UCSD-AML1 (cell line): ENCODE results near the gene CCDC171.
"Not testable (repeated sequence)": the region's sequence is repeated elsewhere in the genome, so short reads cannot be mapped to it uniquely, and the experiment has no call there.

Experiments used
- DNase-seq: peaks from one replicate; lab custom pipeline; 2025; ENCODE audit not compliant: unreplicated experiment; lab: John Stamatoyannopoulos, UW

Gene CCDC171

GRCh38 chr9:15552636-15553527, at the start of gene CCDC171:
Gene CCDC171 (plus strand): TSS chr9:15553043. CDS start chr9:15564089, 11,046 bp downstream.
- peak; percentile 95 for DNase-seq

- DNase-seq = no peak
Observed at GRCh38 chr9:15505921-15506320, 46.9 kb upstream of the CCDC171 start.

GRCh38 chr9:15509931-15510788, 42.7 kb upstream of the CCDC171 start:
- DNase-seq = peak; percentile 54

DNA sequence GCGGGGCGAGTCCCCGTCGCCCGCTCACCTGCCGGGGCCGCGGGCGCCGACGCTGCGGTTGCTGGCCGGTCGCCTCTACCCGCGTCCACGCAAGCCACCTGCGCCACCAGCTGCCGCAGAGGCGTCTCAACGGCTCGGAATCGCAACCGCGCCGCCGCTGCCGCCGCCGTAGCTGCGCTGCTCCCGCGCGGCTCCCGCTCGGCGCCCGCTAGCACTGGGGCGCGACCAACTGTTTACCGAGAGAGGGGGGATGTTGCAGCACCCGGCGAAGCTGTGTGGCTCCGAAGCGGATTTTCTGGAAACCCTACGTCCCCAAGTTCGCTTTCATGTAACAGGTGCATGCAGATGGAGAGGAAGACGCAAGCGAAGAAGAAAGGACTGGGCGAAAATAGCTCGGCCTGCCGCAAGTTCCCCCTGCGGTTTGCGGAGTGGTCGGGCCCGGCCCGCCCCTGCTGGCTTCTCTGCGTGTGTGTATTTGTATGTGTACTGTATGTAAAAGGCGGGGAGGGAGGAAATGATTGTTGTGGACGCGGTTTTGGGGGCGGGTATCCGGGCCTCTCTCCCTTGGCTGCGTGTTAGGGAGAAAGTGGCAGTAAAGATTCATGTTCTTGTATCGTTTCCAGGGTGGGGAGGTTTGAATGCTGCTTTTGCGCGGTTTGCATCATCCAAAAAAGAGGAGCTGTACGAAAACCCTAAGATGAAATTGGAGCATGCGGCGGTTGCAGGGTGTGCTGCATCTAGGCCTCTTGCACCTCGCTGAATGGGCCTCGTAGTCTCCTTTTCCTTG, 41.9 kb upstream of the CCDC171 start, which contains the start of gene PSIP1:
Gene PSIP1, minus strand, starts transcription at position 182 of the 787 bp plus-strand sequence. CDS start 782 bp downstream, outside the sequence.
- DNase-seq = peak; percentile 90

- DNase-seq = no peak
Observed at GRCh38 chr9:15512204-15512603, 40.6 kb upstream of the CCDC171 start.

DNA sequence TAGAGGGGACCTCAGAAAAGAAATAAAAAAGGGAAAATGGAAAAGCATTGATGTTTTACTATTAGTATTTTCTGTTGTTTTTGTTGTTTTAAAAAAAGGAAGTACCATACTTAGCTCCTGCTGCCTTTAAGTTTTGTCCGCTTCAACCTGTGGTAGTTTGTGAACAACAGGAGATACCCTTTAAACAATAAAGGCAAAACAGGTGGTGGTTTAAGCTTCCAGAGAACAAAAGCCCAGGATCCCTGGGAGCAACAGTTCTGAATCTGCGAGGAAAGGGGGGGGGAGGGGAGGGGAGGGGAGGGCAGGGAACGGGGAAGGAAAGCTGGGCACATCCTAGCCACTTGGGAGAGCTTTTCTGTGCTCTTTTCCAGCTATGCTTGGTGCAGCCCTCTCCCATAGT, 40.0 kb upstream of the CCDC171 start:
- no peak for DNase-seq

- peak; percentile 20 for DNase-seq
Observed at GRCh38 chr9:15513335-15513734, 39.5 kb upstream of the CCDC171 start.

- no peak for DNase-seq
Observed at GRCh38 chr9:15519831-15520230, 33.0 kb upstream of the CCDC171 start.

DNA sequence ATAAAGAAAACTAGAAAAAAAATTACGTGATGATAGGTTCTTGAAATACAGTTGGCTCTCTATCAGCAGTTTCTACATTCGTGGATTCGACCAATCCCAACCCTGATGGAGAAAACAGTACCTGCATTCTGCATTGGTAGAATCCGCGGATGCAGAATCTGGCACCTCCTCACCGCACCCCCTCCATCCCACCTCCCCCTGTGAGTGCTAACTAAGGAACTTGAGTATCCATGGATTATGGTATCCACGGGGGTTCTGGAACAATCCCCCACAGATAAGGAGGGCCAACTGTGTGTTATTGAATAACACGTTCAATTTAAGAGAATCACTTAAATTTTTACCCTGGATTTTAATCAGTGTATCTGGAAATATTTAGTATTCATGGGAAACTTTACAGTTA, 31.6 kb upstream of the CCDC171 start:
- no peak for DNase-seq

GRCh38 chr9:15522130-15522755, 30.6 kb upstream of the CCDC171 start:
- DNase-seq = no peak

- DNase-seq = no peak
Observed at GRCh38 chr9:15524845-15525455, 27.9 kb upstream of the CCDC171 start.

GRCh38 chr9:15525958-15526357, 26.9 kb upstream of the CCDC171 start:
- no peak for DNase-seq

- not testable (repeated sequence) for DNase-seq
Observed at GRCh38 chr9:15527035-15527434, 25.8 kb upstream of the CCDC171 start.

DNA sequence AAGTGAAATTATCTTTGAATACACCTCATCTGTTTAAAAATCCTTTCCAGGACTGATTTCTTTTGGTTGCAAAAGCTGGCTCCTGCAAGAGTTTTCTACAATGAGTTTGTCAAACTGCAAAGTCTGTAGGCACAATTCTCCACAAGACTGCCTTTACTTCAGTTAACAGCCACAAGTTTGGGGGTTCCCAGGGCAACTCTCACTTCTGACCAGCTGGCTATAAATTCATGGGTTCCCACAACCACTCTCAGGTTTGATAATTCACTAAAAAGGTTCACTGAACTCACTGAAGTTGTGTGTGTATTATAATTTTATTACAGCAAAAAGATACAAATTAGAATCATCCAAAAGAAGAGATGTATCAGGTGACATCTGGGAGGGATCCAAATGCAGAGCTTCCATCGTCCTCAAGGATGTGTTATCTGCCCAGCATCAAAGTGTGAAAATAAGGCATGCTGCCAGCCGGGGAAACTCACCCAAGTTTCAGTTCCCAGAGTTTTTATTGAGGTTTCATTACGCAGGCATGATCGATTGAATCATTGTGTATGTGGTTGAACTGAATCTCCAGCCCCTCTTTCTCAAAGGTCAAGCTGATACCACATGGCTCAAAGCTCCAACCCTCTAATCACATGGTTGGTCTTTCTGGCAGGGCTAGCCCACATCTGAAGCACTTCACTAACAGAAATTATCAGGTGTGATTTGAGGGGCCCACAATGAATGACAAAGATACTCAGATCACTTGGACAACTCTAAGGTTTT, 23.1 kb upstream of the CCDC171 start:
- DNase-seq = no peak

DNA sequence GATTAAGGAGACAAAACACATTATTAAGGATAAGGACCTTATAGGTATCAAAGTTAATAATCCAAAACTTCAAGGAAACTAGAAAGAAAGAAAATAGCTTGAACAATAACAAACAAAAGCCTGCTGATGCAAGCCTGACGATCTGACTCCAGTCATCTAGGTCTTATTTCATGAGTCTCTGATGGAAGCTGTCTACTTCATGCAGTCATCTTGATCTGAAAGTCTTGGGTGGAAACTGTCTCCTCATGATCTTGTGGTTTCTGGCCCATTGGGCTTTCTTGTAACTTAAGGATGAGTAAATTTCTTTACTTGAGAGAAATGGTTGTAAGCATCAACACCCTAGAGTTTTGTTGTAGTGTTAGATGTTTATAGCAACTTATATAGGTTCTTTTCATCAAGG, 21.5 kb upstream of the CCDC171 start:
- DNase-seq = no peak

- DNase-seq = no peak
Observed at GRCh38 chr9:15541872-15542271, 11.0 kb upstream of the CCDC171 start.

DNA sequence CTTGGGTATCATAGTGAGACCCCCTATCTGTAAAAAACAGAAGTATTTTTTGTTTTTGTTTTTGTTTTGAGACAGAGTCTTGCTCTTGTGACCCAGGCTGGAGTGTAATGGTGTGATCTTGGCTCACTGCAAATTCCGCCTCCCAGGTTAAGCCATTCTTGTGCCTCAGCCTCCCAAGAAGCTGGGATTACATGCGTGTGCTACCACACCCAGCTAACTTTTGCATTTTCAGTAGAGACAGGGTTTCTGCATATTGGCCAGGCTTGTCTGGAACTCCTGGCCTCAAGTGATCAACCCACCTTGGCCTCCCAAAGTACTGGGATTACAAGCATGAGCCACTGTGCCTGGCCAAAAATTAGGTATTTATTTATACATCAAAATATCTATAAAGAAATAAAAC, 10.2 kb upstream of the CCDC171 start:
- DNase-seq = no peak

GRCh38 chr9:15543047-15543813, 9.6 kb upstream of the CCDC171 start:
- DNase-seq = no peak

- no peak for DNase-seq
Observed at GRCh38 chr9:15549611-15550010, 3.2 kb upstream of the CCDC171 start.
